ENCODE data around the gene CX3CR1.

Gene CX3CR1

GRCh38 chr3:39222462-39222861 is 57.4 kb downstream of the CX3CR1 start:
- DNase-seq (ENCODE audit: low spot score), result no peak
- H3K27ac ChIP-seq, result no peak overlapping the region
- TF ChIP-seq, protein P1, sequence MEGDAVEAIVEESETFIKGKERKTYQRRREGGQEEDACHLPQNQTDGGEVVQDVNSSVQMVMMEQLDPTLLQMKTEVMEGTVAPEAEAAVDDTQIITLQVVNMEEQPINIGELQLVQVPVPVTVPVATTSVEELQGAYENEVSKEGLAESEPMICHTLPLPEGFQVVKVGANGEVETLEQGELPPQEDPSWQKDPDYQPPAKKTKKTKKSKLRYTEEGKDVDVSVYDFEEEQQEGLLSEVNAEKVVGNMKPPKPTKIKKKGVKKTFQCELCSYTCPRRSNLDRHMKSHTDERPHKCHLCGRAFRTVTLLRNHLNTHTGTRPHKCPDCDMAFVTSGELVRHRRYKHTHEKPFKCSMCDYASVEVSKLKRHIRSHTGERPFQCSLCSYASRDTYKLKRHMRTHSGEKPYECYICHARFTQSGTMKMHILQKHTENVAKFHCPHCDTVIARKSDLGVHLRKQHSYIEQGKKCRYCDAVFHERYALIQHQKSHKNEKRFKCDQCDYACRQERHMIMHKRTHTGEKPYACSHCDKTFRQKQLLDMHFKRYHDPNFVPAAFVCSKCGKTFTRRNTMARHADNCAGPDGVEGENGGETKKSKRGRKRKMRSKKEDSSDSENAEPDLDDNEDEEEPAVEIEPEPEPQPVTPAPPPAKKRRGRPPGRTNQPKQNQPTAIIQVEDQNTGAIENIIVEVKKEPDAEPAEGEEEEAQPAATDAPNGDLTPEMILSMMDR (conservative IDR thresholded peaks at IDR 0.05; ENCODE audit: low read depth), result no peak
- ChIA-PET CTCF (no interaction called here), POLR2A (ENCODE audit: low non-redundant PET) (no interaction called here)

- ChIA-PET POLR2A (ENCODE audit: low non-redundant PET) (no interaction called here), CTCF (no interaction called here)
- no peak overlapping the region for H3K27ac ChIP-seq
- DNase-seq (ENCODE audit: low spot score), result no peak
- TF ChIP-seq, protein P1 (conservative IDR thresholded peaks at IDR 0.05; ENCODE audit: low read depth), result no peak
Measured at GRCh38 chr3:39221141-39221530, 58.7 kb downstream of the CX3CR1 start.

DNA sequence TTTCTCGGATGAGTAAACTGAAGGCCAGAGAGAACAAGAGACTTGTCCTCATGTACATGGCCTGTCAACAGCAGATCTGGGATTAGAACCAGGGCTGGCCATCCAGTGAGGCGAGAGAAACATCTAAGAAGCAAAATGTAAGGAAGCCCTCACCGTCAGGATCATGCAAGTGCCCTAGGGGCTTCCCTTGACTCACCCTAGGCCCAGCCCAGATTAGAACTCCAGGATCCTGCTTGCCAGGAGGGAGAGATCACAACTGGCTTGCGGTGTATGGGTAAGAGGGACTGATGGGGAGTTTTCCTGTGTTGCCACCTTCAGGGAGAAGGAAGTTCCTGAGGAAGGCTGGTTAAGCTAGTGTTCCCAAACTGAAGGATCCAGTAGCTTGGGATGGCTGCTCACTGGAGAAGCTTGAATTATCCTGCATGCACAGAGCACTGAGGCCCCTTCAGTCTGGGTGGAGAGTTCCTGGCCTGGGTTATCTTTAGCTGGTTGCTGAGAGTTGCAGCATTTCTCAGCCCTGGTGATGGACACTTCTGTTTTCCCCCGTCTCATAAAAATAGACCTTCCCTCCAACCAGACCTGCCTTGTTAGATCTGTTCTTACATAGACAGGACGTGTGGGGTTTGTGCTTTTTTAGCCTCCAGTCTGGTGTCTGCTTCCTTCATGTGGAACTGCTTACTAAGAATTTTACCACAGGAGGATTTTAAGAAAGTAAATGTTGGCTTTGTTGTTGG is 59.3 kb downstream of the CX3CR1 start:
- DNase-seq (ENCODE audit: low spot score), result no peak
- TF ChIP-seq, protein P1 (conservative IDR thresholded peaks at IDR 0.05; ENCODE audit: low read depth), result no peak
- ChIA-PET POLR2A (ENCODE audit: low non-redundant PET) (no interaction called here), CTCF (no interaction called here)
- H3K27ac ChIP-seq, result no peak overlapping the region

- ChIA-PET POLR2A (ENCODE audit: low non-redundant PET) (no interaction called here), CTCF (no interaction called here)
- TF ChIP-seq, protein P1 (conservative IDR thresholded peaks at IDR 0.05; ENCODE audit: low read depth), result no peak
- no peak overlapping the region for H3K27ac ChIP-seq
- DNase-seq (ENCODE audit: low spot score), result no peak
Measured at GRCh38 chr3:39219702-39220101, 60.1 kb downstream of the CX3CR1 start.

DNA sequence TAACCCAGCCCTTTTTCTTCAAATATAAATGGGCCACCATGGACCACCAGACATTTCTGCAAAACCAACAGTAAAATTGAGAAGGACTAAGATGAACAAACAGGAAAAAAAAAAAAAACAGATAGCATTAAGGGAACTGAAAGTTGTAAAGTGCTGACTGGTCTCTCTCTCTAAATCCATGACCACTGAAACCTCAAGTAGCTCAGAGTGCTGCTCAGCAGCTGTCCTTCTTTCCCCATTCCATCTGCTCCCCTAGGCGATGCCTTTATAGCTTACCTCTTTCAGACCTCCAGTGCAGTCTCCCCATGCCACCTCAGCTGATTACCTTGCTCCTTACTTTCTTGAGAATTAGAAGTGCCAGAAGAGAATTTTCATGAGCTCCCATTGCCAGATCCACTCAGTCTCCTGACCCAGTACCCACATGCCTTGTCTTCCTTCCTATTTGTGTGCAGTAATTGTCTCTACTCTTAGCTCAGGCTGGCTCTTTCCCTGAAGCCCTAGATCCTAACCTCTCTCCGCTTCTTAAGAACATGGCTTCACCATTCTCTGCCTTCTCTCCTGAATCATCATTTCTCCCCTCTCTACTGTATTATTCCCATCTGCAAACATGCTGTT is 63.6 kb downstream of the CX3CR1 start:
- POLR2A ChIA-PET (ENCODE audit: low non-redundant PET), result no interaction called here
- TF ChIP-seq, protein P1 (conservative IDR thresholded peaks at IDR 0.05; ENCODE audit: low read depth), result no peak
- no peak for DNase-seq (ENCODE audit: low spot score)
- CTCF ChIA-PET, result interaction anchor here (0.8 kb wide), 1 partner anchor 72 kb away, joined by 6 read pairs; no protein-coding TSS in a partner anchor
- H3K27ac ChIP-seq, result no peak overlapping the region

- POLR2A ChIA-PET (ENCODE audit: low non-redundant PET), result no interaction called here
- CTCF ChIA-PET, result interaction anchor here (0.5 kb wide), 1 partner anchor 78 kb away, joined by 3 read pairs; no protein-coding TSS in a partner anchor
- no peak for DNase-seq (ENCODE audit: low spot score)
- TF ChIP-seq, protein P1 (conservative IDR thresholded peaks at IDR 0.05; ENCODE audit: low read depth), result no peak
- H3K27ac ChIP-seq, result no peak overlapping the region
Measured at GRCh38 chr3:39213613-39214012, 66.2 kb downstream of the CX3CR1 start.
